Skeletal muscle satellite cell (primary cell): ENCODE measurements around the gene RXRB. TPM values are rescaled to one million over a fixed set of nuclear protein-coding genes. Genes with fewer than 3 reads are reported as not detected.

ENCODE experiments used
- H3K27me3 ChIP-seq: 2 replicates; pipeline ENCODE4 v1.7.0; 2013; ENCODE audit warnings: low read length; ENCODE audit not compliant: control insufficient read depth, insufficient read depth
- H3K36me3 ChIP-seq: 2 replicates; pipeline ENCODE4 v1.7.0; 2013; ENCODE audit warnings: mild to moderate bottlenecking, control low read depth, low read length; ENCODE audit not compliant: insufficient read depth
- H3K4me1 ChIP-seq: 2 replicates; pipeline ENCODE4 v1.7.0; 2013; ENCODE audit warnings: low read length; ENCODE audit not compliant: control insufficient read depth, insufficient read depth
- H3K4me2 ChIP-seq: 2 replicates; pipeline ENCODE4 v1.7.0; 2013; ENCODE audit warnings: mild to moderate bottlenecking, low read length
- H3K4me3 ChIP-seq: 2 replicates; pipeline ENCODE4 v1.7.0; 2013; ENCODE audit warnings: low read length
- H3K9ac ChIP-seq: 2 replicates; pipeline ENCODE4 v1.7.0; 2013; ENCODE audit warnings: mild to moderate bottlenecking, low read depth, low read length, moderate library complexity
- H3K9me3 ChIP-seq: replicated peaks from 2 replicates; pipeline ENCODE4 v1.7.0; 2013; ENCODE audit warnings: mild to moderate bottlenecking, control low read depth, low read length
- small RNA-seq: library from RNA; depleted of rRNA; stranded (forward); fragments of <200 nt; gene quantifications from one replicate; pipeline ENCODE3, GENCODE V24; 2012

RXRB gene

DNA sequence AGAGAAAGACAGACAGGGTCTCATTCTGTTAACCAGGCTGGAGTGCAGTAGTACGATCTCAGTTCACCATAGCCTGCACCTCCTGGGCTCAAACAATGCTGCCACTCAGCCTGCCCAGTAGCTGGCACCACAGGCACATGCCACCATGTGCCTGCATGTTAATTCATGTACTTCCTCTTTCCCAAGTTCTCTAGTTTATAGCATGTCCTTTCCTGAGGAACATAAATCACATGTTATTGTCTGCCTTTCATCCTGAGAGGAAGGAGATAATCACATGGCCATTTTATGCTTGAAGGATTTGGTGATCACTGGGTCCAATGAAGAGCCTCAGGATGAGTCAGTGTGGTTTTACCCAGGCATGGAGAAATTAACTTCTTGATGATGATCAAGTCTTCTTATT lies 56.1 kb downstream of the RXRB start:
- no peaks in the 10 kb centered on the region for H3K9me3 ChIP-seq
- H3K4me1 ChIP-seq, result no peaks in the 10 kb centered on the region
- peaks cover 54% of the 10 kb centered on the region for H3K27me3 ChIP-seq
- no peak overlapping the region for H3K4me2 ChIP-seq
- no peak overlapping the region for H3K4me3 ChIP-seq
- no peaks in the 10 kb centered on the region for H3K36me3 ChIP-seq
- no peak overlapping the region for H3K9ac ChIP-seq

Small RNA genes lying within 50 kb of the gene (small RNA-seq; reads per million reads assigned to genes)
- gene MIR219A1, result 0.35 reads per million
- not detected for gene RNY4P10
